Activated T-cell treated with anti-CD3 and anti-CD28 coated beads, Interleukin-2, amount 50 U/mL, for 72 hours (primary cell): ENCODE results near the gene AP1S1. TPM values are rescaled to one million over a fixed set of nuclear protein-coding genes. Genes with fewer than 3 reads are reported as not detected.

ENCODE experiments used
- ATAC-seq, 2 donors: fragments of 150-1000 bp; cut with Tn5 transposase; replicated peaks in 1 of 2; 2 replicates each; pipeline ENCODE4 v1.10.0; 2021; ENCODE audit warnings: moderate library complexity in 2 of 2, mild to moderate bottlenecking in 1 of 2
- DNase-seq, 2 donors: peaks; one replicate each; pipeline ENCODE4 v3.0.0; 2021 to 2022; ENCODE audit warnings: mixed read lengths in 1 of 2
- H3K27ac Mint-ChIP-seq: one replicate; pipeline ENCODE4 v1.8.0; 2022; ENCODE audit warnings: mild to moderate bottlenecking, moderate library complexity, mixed read lengths
- H3K27me3 Mint-ChIP-seq: one replicate; pipeline ENCODE4 v1.8.0; 2022; ENCODE audit warnings: low read depth, mixed read lengths
- H3K36me3 Mint-ChIP-seq, 2 donors: one replicate each; pipeline ENCODE4 v1.8.0; 2022; ENCODE audit warnings: mixed read lengths in 2 of 2, mild to moderate bottlenecking in 1 of 2; ENCODE audit not compliant: insufficient read depth in 2 of 2
- H3K4me1 Mint-ChIP-seq: one replicate; pipeline ENCODE4 v1.8.0; 2022; ENCODE audit warnings: low read depth, mixed read lengths
- H3K4me3 Mint-ChIP-seq, 2 donors: one replicate each; pipeline ENCODE4 v1.8.0; 2022; ENCODE audit warnings: mild to moderate bottlenecking in 2 of 2, mixed read lengths in 2 of 2, moderate library complexity in 2 of 2
- H3K9me3 Mint-ChIP-seq, 2 donors: one replicate each; pipeline ENCODE4 v1.8.0; 2022; ENCODE audit warnings: mixed read lengths in 2 of 2
- total RNA-seq, 2 donors: library from RNA; stranded (reverse); gene quantifications; one replicate each; pipeline ENCODE4 v1.2.3, GENCODE V29; 2022

Gene AP1S1
- total RNA-seq, 2 donors from 2014 or later: 23.4 to 28.4 TPM

DNA sequence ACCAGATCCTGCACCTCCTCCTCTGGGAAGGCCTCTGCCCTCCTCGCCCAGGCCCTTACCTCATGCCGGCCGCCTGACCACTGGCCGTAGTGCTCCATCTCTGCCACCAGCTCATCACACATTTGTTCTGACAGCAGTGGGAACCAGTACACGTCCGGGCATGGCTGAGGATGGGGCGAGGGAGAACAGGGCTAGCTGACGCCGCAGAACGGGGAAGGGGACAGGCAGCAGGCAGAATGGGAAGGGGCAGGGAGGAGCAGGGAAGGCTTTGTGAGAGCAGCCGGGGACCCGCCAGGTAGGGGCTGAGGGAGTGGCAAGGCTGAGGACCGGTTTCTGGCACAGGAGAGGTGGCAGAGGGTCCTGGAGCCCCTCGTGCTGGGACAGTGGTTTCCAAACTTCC, 54.5 kb downstream of the AP1S1 start:
- H3K4me3 Mint-ChIP-seq: no peak overlapping the region
- ATAC-seq (no peak), DNase-seq (no peak)
- H3K36me3 Mint-ChIP-seq: peaks cover 0 to 2% of the 10 kb centered on the region in 2 donors
- peaks cover 6% of the 10 kb centered on the region for H3K27me3 Mint-ChIP-seq
- no peaks in the 10 kb centered on the region for H3K9me3 Mint-ChIP-seq
- no peak overlapping the region for H3K27ac Mint-ChIP-seq
- H3K4me1 Mint-ChIP-seq: peaks cover 6% of the 10 kb centered on the region

DNA sequence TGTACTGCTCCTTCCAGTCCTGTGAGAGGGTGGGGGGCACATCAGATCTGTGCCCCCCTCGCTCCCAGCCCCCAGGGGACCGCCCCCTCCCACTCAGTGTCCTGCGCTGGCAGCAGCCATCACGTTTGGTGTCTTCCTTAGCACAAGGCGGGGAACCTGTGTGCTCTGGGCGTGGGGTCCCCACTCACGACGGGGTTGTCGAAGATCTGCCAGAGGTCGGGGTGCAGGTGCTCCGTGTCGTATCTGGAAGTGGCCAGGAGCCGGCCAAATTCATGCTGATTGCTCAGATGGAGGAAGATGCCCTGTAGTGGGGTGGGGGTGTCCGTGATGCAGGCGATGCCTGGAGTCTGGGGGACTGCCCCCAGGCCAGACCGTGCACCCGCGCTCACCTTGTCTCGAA, 55.9 kb downstream of the AP1S1 start:
- ATAC-seq (no peak), DNase-seq (no peak)
- H3K4me3 Mint-ChIP-seq: no peak overlapping the region
- no peaks in the 10 kb centered on the region for H3K4me1 Mint-ChIP-seq
- no peaks in the 10 kb centered on the region for H3K27me3 Mint-ChIP-seq
- H3K27ac Mint-ChIP-seq: no peak overlapping the region
- peaks cover 0 to 2% of the 10 kb centered on the region in 2 donors for H3K36me3 Mint-ChIP-seq
- no peaks in the 10 kb centered on the region for H3K9me3 Mint-ChIP-seq

Other genes starting within 250 kb of the AP1S1 start
- not detected for gene MUC3A, start 204.9 kb upstream of the AP1S1 start, total RNA-seq
- gene MUC12, start 184.9 kb upstream of the AP1S1 start, total RNA-seq: 1 to 10 TPM in 1 of 2 donors, not detected in 1; 1.6 TPM
- not detected for gene MUC17, start 134.4 kb upstream of the AP1S1 start, total RNA-seq
- 10 to 100 TPM; 44.5 to 50.2 TPM for gene TRIM56, start 69.0 kb upstream of the AP1S1 start, total RNA-seq
- under 1 TPM in 1 of 2 donors, not detected in 1; 0.14 TPM for gene SERPINE1, start 27.4 kb upstream of the AP1S1 start, total RNA-seq
- gene VGF, start 11.1 kb downstream of the AP1S1 start, total RNA-seq: under 1 TPM in 1 of 2 donors, not detected in 1; 0.19 TPM
- not detected for gene NAT16, start 25.8 kb downstream of the AP1S1 start, total RNA-seq
- not detected for gene MOGAT3, start 46.6 kb downstream of the AP1S1 start, total RNA-seq
- 10 to 100 TPM; 28.8 to 34.4 TPM for gene PLOD3, start 63.1 kb downstream of the AP1S1 start, total RNA-seq
- 10 to 100 TPM; 36.6 to 38.9 TPM for gene ZNHIT1, start 63.7 kb downstream of the AP1S1 start, total RNA-seq
- 10 to 100 TPM; 27.8 to 28.7 TPM for gene CLDN15, start 83.3 kb downstream of the AP1S1 start, total RNA-seq
- gene FIS1, start 90.6 kb downstream of the AP1S1 start, total RNA-seq: 10 to 100 TPM; 78.4 to 87.2 TPM
- gene IFT22, start 167.3 kb downstream of the AP1S1 start, total RNA-seq: 1 to 10 TPM; 4.7 to 5.1 TPM
- under 1 TPM in 1 of 2 donors, not detected in 1; 0.22 TPM for gene COL26A1, start 208.4 kb downstream of the AP1S1 start, total RNA-seq